ENCODE measurements around the gene NAMPT. TPM values are rescaled to one million over a fixed set of nuclear protein-coding genes. Genes with fewer than 3 reads are reported as not detected.

The NAMPT gene
- total RNA-seq, 1 experiment from 2014 or later: 364 TPM

DNA sequence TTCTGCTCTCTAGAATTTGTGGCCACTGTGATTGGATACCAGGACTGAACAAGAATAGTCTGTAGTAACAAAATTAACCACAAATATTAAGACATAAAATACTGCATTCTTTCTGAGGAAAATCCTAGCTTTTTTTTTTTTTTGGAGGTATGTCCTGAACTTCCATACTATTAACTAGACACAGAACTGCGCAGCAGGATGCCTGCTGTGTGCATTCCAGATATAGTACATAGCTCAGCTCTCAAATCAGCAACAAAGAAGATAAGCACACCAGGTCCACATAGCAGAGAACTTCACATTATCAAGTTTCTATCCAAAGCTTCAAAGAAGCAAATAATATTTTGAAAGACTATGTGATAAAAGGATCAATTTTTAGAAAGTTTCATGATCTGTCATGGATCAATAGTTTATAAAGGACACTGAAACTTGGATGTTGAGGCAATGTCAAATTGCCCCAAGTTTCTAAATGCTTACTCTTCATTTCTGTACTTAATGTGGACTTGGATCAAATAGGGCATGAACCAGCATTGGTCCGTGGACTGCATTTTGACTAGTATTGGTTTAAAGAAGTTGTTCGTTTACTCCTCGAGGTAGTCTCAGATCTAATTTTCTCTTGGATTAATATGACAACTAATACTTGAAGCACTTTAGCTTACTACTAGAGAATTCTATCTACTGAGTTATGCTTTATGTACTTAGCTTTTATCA lies 15.4 kb downstream of the NAMPT start:
- Mint-ChIP-seq H3K36me3 (ENCODE audit: insufficient read depth, unreplicated experiment) (peaks cover 96% of the 10 kb centered on the region), H3K4me3 (ENCODE audit: low read depth, unreplicated experiment) (no peak overlapping the region), H3K27me3 (ENCODE audit: unreplicated experiment) (no peaks in the 10 kb centered on the region), H3K9me3 (ENCODE audit: low read depth, unreplicated experiment) (no peaks in the 10 kb centered on the region), H3K4me1 (ENCODE audit: low read depth, unreplicated experiment) (peaks cover 32% of the 10 kb centered on the region), H3K27ac (ENCODE audit: unreplicated experiment) (no peak overlapping the region)
- DNase-seq: no peak
- TF ChIP-seq, protein P1, sequence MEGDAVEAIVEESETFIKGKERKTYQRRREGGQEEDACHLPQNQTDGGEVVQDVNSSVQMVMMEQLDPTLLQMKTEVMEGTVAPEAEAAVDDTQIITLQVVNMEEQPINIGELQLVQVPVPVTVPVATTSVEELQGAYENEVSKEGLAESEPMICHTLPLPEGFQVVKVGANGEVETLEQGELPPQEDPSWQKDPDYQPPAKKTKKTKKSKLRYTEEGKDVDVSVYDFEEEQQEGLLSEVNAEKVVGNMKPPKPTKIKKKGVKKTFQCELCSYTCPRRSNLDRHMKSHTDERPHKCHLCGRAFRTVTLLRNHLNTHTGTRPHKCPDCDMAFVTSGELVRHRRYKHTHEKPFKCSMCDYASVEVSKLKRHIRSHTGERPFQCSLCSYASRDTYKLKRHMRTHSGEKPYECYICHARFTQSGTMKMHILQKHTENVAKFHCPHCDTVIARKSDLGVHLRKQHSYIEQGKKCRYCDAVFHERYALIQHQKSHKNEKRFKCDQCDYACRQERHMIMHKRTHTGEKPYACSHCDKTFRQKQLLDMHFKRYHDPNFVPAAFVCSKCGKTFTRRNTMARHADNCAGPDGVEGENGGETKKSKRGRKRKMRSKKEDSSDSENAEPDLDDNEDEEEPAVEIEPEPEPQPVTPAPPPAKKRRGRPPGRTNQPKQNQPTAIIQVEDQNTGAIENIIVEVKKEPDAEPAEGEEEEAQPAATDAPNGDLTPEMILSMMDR (IDR thresholded peaks at IDR 0.05; ENCODE audit: unreplicated experiment): no peak
- intact Hi-C loops (cut with micrococcal nuclease; ENCODE audit: unreplicated experiment): no loop called here
- CTCF ChIA-PET: no interaction called here
- no TSS peak for BruUV-seq (replicated peaks)

DNA sequence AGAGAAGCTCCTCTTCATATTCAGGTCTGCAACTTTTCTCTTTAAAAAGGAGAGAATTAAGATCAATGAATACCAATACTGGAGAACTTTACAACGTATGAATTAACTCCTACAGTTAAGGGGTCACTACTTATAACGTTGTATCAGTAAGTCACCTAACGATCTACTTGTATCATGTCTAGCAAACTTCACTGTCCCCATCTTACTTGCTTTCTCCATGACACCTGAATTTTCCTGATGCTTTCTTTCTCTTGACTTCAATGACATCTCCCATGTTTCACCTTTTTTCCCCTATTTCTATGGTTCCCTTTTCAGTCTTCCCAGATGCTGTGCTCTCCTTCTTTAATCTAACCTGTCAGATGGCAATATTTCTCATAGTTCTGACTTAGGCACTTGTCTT lies 19.6 kb downstream of the NAMPT start:
- Mint-ChIP-seq H3K27me3 (ENCODE audit: unreplicated experiment) (no peaks in the 10 kb centered on the region), H3K4me3 (ENCODE audit: low read depth, unreplicated experiment) (no peak overlapping the region), H3K4me1 (ENCODE audit: low read depth, unreplicated experiment) (peaks cover 42% of the 10 kb centered on the region), H3K27ac (ENCODE audit: unreplicated experiment) (peak overlapping the region; percentile 1), H3K36me3 (ENCODE audit: insufficient read depth, unreplicated experiment) (peaks cover 96% of the 10 kb centered on the region), H3K9me3 (ENCODE audit: low read depth, unreplicated experiment) (no peaks in the 10 kb centered on the region)
- CTCF ChIA-PET: no interaction called here
- no TSS peak for BruUV-seq (replicated peaks)
- intact Hi-C loops (cut with micrococcal nuclease; ENCODE audit: unreplicated experiment): no loop called here
- TF ChIP-seq, protein P1 (IDR thresholded peaks at IDR 0.05; ENCODE audit: unreplicated experiment): no peak
- no peak for DNase-seq

GRCh38 chr7:106262221-106262881 lies 22.4 kb downstream of the NAMPT start:
- no peak for DNase-seq
- H3K36me3 Mint-ChIP-seq (ENCODE audit: insufficient read depth, unreplicated experiment): peaks cover 96% of the 10 kb centered on the region
- peak overlapping the region; percentile 9 for H3K27ac Mint-ChIP-seq (ENCODE audit: unreplicated experiment)
- TF ChIP-seq, protein P1 (IDR thresholded peaks at IDR 0.05; ENCODE audit: unreplicated experiment): no peak
- peaks cover 39% of the 10 kb centered on the region for H3K4me1 Mint-ChIP-seq (ENCODE audit: low read depth, unreplicated experiment)
- no peaks in the 10 kb centered on the region for H3K27me3 Mint-ChIP-seq (ENCODE audit: unreplicated experiment)
- H3K9me3 Mint-ChIP-seq (ENCODE audit: low read depth, unreplicated experiment): no peaks in the 10 kb centered on the region
- intact Hi-C loops (cut with micrococcal nuclease; ENCODE audit: unreplicated experiment): loop anchor here (5.0 kb wide), 1 partner anchor 65 kb away; no protein-coding TSS in a partner anchor
- BruUV-seq (replicated peaks): no TSS peak
- no peak overlapping the region for H3K4me3 Mint-ChIP-seq (ENCODE audit: low read depth, unreplicated experiment)
- CTCF ChIA-PET: no interaction called here

GRCh38 chr7:106260136-106260561 lies 24.6 kb downstream of the NAMPT start:
- intact Hi-C loops (cut with micrococcal nuclease; ENCODE audit: unreplicated experiment): loop anchor here (5.0 kb wide), 1 partner anchor 63 kb away; no protein-coding TSS in a partner anchor
- H3K27me3 Mint-ChIP-seq (ENCODE audit: unreplicated experiment): no peaks in the 10 kb centered on the region
- H3K27ac Mint-ChIP-seq (ENCODE audit: unreplicated experiment): peak overlapping the region; percentile 62
- TF ChIP-seq, protein P1 (IDR thresholded peaks at IDR 0.05; ENCODE audit: unreplicated experiment): no peak
- H3K4me3 Mint-ChIP-seq (ENCODE audit: low read depth, unreplicated experiment): no peak overlapping the region
- peaks cover 25% of the 10 kb centered on the region for H3K4me1 Mint-ChIP-seq (ENCODE audit: low read depth, unreplicated experiment)
- H3K9me3 Mint-ChIP-seq (ENCODE audit: low read depth, unreplicated experiment): no peaks in the 10 kb centered on the region
- CTCF ChIA-PET: no interaction called here
- BruUV-seq (replicated peaks): no TSS peak
- H3K36me3 Mint-ChIP-seq (ENCODE audit: insufficient read depth, unreplicated experiment): peaks cover 95% of the 10 kb centered on the region
- DNase-seq: no peak

Data from Calu3 (cell line).